IMR-90 (cell line): ENCODE data around the gene PRKRA.

Experiments used
- BHLHE40 ChIP-seq: fragments of 150-350 bp; IDR thresholded peaks from 2 replicates; pipeline ENCODE4 v1.6.1; 2016; ENCODE audit warnings: mild to moderate bottlenecking, low read depth, low read length
- CHD1 ChIP-seq: IDR thresholded peaks from 2 replicates; pipeline ENCODE4 v1.6.1; 2012; ENCODE audit warnings: low read depth, low read length, improper control_type of control experiment
- FOS ChIP-seq: fragments of 150-350 bp; IDR thresholded peaks from 2 replicates; pipeline ENCODE4 v1.6.1; 2016; ENCODE audit warnings: low read depth, low read length
- MAZ ChIP-seq: IDR thresholded peaks from 2 replicates; pipeline ENCODE4 v1.6.1; 2012; ENCODE audit warnings: low read depth, mild to moderate bottlenecking, low read length, improper control_type of control experiment, moderate library complexity, borderline replicate concordance
- MXI1 ChIP-seq: IDR thresholded peaks from 2 replicates; pipeline ENCODE4 v1.6.1; 2012; ENCODE audit warnings: low read depth, mild to moderate bottlenecking, low read length, moderate library complexity, borderline replicate concordance
- NFE2L2 ChIP-seq: fragments of 150-350 bp; IDR thresholded peaks from 2 replicates; pipeline ENCODE4 v1.6.1; 2016; ENCODE audit warnings: low read depth, mild to moderate bottlenecking, low read length
- POLR2A ChIP-seq: IDR thresholded peaks from 2 replicates; pipeline ENCODE4 v1.6.1; 2012; ENCODE audit warnings: mild to moderate bottlenecking, low read depth, low read length
- RAD21 ChIP-seq: IDR thresholded peaks from 2 replicates; pipeline ENCODE4 v1.6.1; 2012; ENCODE audit warnings: low read length, improper control_type of control experiment
- RCOR1 ChIP-seq: IDR thresholded peaks from 2 replicates; pipeline ENCODE4 v1.6.1; 2012; ENCODE audit warnings: mild to moderate bottlenecking, low read length, improper control_type of control experiment; ENCODE audit not compliant: insufficient replicate concordance
- RFX5 ChIP-seq: IDR thresholded peaks from 2 replicates; pipeline ENCODE4 v1.8.0; 2012; ENCODE audit warnings: low read depth, mild to moderate bottlenecking, low read length, moderate library complexity
- SMC3 ChIP-seq: fragments of 150-350 bp; IDR thresholded peaks from 2 replicates; pipeline ENCODE4 v1.6.1; 2016; ENCODE audit warnings: low read depth, mild to moderate bottlenecking, antibody characterized with exemption, low read length, moderate library complexity
- TF ChIP-seq, protein P1 (sequence below): fragments of 150-350 bp; IDR thresholded peaks from 2 replicates; pipeline ENCODE4 v1.6.1; 2016; ENCODE audit warnings: low read depth, mild to moderate bottlenecking, low read length, moderate library complexity, borderline replicate concordance
- TF ChIP-seq, protein P2 (sequence below): conservative IDR thresholded peaks from 2 replicates; pipeline ENCODE4 v1.5.1; 2012; ENCODE audit warnings: mild to moderate bottlenecking, low read depth, low read length, improper control_type of control experiment
- TF ChIP-seq, protein P3 (sequence below): fragments of 150-350 bp; IDR thresholded peaks from 2 replicates; pipeline ENCODE4 v1.6.1; 2017; ENCODE audit warnings: mild to moderate bottlenecking, antibody characterized with exemption, low read length, low read depth

DNA sequence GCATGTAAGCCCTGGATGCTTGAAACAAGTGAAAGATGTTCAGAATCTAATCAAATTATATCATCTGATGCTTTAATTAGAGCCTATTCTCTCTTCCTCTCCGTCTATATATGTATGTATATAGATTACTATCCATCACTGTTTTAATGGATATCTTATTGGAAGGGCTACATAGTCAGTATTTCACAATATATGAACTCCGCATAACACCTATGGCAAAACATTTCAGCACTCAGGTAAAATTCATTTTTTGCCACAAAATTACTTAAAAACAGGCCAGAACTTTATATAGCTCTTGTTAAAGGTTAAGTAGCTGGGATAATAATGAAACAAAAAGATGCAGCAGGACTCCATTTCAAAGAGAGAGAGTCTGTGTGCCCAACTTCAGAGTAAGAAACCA lies 1.4 kb upstream of the PRKRA start:
- TF ChIP-seq, protein P1, sequence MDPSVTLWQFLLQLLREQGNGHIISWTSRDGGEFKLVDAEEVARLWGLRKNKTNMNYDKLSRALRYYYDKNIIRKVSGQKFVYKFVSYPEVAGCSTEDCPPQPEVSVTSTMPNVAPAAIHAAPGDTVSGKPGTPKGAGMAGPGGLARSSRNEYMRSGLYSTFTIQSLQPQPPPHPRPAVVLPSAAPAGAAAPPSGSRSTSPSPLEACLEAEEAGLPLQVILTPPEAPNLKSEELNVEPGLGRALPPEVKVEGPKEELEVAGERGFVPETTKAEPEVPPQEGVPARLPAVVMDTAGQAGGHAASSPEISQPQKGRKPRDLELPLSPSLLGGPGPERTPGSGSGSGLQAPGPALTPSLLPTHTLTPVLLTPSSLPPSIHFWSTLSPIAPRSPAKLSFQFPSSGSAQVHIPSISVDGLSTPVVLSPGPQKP, result no peak
- no peak for TF ChIP-seq CHD1
- TF ChIP-seq, protein P2, sequence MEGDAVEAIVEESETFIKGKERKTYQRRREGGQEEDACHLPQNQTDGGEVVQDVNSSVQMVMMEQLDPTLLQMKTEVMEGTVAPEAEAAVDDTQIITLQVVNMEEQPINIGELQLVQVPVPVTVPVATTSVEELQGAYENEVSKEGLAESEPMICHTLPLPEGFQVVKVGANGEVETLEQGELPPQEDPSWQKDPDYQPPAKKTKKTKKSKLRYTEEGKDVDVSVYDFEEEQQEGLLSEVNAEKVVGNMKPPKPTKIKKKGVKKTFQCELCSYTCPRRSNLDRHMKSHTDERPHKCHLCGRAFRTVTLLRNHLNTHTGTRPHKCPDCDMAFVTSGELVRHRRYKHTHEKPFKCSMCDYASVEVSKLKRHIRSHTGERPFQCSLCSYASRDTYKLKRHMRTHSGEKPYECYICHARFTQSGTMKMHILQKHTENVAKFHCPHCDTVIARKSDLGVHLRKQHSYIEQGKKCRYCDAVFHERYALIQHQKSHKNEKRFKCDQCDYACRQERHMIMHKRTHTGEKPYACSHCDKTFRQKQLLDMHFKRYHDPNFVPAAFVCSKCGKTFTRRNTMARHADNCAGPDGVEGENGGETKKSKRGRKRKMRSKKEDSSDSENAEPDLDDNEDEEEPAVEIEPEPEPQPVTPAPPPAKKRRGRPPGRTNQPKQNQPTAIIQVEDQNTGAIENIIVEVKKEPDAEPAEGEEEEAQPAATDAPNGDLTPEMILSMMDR, result no peak
- no peak for TF ChIP-seq RAD21
- no peak for TF ChIP-seq MXI1
- TF ChIP-seq NFE2L2, result no peak
- TF ChIP-seq, protein P3, sequence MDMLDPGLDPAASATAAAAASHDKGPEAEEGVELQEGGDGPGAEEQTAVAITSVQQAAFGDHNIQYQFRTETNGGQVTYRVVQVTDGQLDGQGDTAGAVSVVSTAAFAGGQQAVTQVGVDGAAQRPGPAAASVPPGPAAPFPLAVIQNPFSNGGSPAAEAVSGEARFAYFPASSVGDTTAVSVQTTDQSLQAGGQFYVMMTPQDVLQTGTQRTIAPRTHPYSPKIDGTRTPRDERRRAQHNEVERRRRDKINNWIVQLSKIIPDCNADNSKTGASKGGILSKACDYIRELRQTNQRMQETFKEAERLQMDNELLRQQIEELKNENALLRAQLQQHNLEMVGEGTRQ, result no peak
- TF ChIP-seq FOS, result no peak
- no peak for TF ChIP-seq POLR2A
- no peak for TF ChIP-seq RFX5
- no peak for TF ChIP-seq SMC3
- TF ChIP-seq BHLHE40, result no peak
- TF ChIP-seq RCOR1, result no peak
- no peak for TF ChIP-seq MAZ
